Measurements from ENCODE around the gene TSNAXIP1.

- TF ChIP-seq ZNF121 (tag by site-specific recombination; IDR thresholded peaks at IDR 0.05): no peak
- no peak for TF ChIP-seq ZEB2 (tag by site-specific recombination; IDR thresholded peaks at IDR 0.05)
Measured at GRCh38 chr16:67873435-67874370, 67.0 kb downstream of the TSNAXIP1 start.

All from HEK293 (cell line).